Keratinocyte (primary cell): ENCODE results near the gene TMEM45A.
"Not testable (repeated sequence)": the region's sequence is repeated elsewhere in the genome, so short reads cannot be mapped to it uniquely, and the experiment has no call there.

Experiments used
- EZH2 ChIP-seq: IDR thresholded peaks from one replicate; pipeline ENCODE4 v1.6.1; 2012; ENCODE audit warnings: inconsistent platforms, mild to moderate bottlenecking, low read length, moderate library complexity
- TF ChIP-seq, protein P1 (sequence below), 3 experiments: IDR thresholded peaks in 1 of 3; conservative IDR thresholded peaks in 1 of 3; optimal IDR thresholded peaks in 1 of 3; 2 replicates in 2 of 3; 3 replicates in 1 of 3; pipeline versions ENCODE3 to v1.5.1; 2011; ENCODE audit warnings: low read length in 3 of 3, mild to moderate bottlenecking in 3 of 3, moderate library complexity in 2 of 3, control low read depth in 1 of 3, inconsistent platforms in 1 of 3; ENCODE audit not compliant: insufficient read depth in 2 of 3; ENCODE audit errors: extremely low read depth in 1 of 3

GRCh38 chr3:100582157-100582556, 89.7 kb downstream of the TMEM45A start:
- TF ChIP-seq, protein P1, sequence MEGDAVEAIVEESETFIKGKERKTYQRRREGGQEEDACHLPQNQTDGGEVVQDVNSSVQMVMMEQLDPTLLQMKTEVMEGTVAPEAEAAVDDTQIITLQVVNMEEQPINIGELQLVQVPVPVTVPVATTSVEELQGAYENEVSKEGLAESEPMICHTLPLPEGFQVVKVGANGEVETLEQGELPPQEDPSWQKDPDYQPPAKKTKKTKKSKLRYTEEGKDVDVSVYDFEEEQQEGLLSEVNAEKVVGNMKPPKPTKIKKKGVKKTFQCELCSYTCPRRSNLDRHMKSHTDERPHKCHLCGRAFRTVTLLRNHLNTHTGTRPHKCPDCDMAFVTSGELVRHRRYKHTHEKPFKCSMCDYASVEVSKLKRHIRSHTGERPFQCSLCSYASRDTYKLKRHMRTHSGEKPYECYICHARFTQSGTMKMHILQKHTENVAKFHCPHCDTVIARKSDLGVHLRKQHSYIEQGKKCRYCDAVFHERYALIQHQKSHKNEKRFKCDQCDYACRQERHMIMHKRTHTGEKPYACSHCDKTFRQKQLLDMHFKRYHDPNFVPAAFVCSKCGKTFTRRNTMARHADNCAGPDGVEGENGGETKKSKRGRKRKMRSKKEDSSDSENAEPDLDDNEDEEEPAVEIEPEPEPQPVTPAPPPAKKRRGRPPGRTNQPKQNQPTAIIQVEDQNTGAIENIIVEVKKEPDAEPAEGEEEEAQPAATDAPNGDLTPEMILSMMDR (optimal IDR thresholded peaks at IDR 0.05 in 1 of 3, IDR thresholded peaks at IDR 0.05 in 1 of 3, conservative IDR thresholded peaks at IDR 0.05 in 1 of 3; ENCODE audit: extremely low read depth in 1 of 3, insufficient read depth in 2 of 3, low read length in 3 of 3), result not testable (repeated sequence)
- not testable (repeated sequence) for TF ChIP-seq EZH2
